ENCODE measurements around the gene LARP1. TPM values are rescaled to one million over a fixed set of nuclear protein-coding genes. Genes with fewer than 3 reads are reported as not detected.
A peak's percentile ranks its signal among the peaks of the same experiment; 100 is the strongest.

LARP1 gene
- total RNA-seq, 2 donors from 2014 or later: 193 to 369 TPM

DNA sequence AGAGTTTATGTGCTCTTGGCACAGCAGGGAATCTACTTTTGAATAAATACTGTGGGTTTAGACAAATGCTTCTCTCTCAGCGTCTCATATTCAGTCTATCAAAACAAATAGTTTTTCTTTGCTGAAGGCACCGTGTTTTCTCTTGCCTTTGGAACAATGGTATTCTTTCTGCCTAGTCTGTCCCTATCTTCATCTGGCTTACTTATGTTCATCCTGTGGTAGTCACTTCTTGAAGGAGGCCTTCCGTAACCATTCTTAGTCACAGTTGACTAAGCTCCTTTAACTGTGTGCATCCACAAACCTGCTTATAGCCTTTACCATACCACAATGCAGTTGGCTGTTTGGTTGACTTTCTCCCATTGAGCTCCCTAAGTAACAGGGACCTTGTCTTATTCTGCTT is 45.9 kb downstream of the LARP1 start:
- Mint-ChIP-seq H3K36me3 (peaks cover 53% of the 10 kb centered on the region), H3K4me3 (no peak overlapping the region), H3K4me1 (ENCODE audit: low read depth in 2 of 2) (peaks cover 0 to 10% of the 10 kb centered on the region in 2 donors), H3K9me3 (no peaks in the 10 kb centered on the region), H3K27ac (no peak overlapping the region), H3K27me3 (no peaks in the 10 kb centered on the region)
- DNase-seq (ENCODE audit: low spot score) (no peak), ATAC-seq (no peak)

GRCh38 chr5:154802050-154802449 is 46.9 kb downstream of the LARP1 start:
- no peaks in the 10 kb centered on the region for H3K27me3 Mint-ChIP-seq
- no peak overlapping the region for H3K4me3 Mint-ChIP-seq
- no peak overlapping the region for H3K27ac Mint-ChIP-seq
- peaks cover 52% of the 10 kb centered on the region for H3K36me3 Mint-ChIP-seq
- DNase-seq (ENCODE audit: low spot score) (no peak), ATAC-seq (no peak)
- no peaks in the 10 kb centered on the region for H3K9me3 Mint-ChIP-seq
- peaks cover 0 to 10% of the 10 kb centered on the region in 2 donors for H3K4me1 Mint-ChIP-seq (ENCODE audit: low read depth in 2 of 2)

- Mint-ChIP-seq H3K36me3 (peaks cover 48% of the 10 kb centered on the region), H3K4me1 (ENCODE audit: low read depth in 2 of 2) (peaks cover 0 to 7% of the 10 kb centered on the region in 2 donors), H3K27me3 (no peaks in the 10 kb centered on the region), H3K9me3 (no peaks in the 10 kb centered on the region), H3K27ac (no peak overlapping the region), H3K4me3 (no peak overlapping the region)
- ATAC-seq (no peak), DNase-seq (ENCODE audit: low spot score) (no peak)
Observed at GRCh38 chr5:154806176-154806575, 51.0 kb downstream of the LARP1 start.

DNA sequence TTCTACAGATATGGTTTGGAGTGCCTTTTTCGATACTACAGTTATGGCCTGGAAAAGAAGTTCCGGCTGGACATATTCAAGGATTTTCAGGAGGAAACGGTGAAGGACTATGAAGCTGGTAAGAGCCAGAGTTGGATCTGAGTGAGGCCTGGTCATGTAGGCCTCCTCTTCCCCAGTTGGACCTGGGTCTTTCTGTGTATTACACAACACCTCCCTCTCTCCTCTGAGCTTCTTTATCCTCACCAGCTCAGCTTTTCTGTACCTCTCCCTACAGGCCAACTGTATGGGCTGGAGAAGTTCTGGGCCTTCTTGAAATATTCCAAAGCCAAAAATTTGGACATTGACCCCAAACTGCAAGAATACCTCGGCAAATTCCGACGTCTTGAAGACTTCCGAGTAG is 56.1 kb downstream of the LARP1 start:
- Mint-ChIP-seq H3K27ac (no peak overlapping the region), H3K36me3 (peaks cover 35% of the 10 kb centered on the region), H3K4me3 (no peak overlapping the region), H3K27me3 (no peaks in the 10 kb centered on the region), H3K4me1 (ENCODE audit: low read depth in 2 of 2) (peaks cover 15 to 25% of the 10 kb centered on the region in 2 donors), H3K9me3 (no peaks in the 10 kb centered on the region)
- DNase-seq (ENCODE audit: low spot score) (no peak), ATAC-seq (no peak)

GRCh38 chr5:154811653-154812465 is 56.7 kb downstream of the LARP1 start:
- Mint-ChIP-seq H3K36me3 (peaks cover 34% of the 10 kb centered on the region), H3K9me3 (no peaks in the 10 kb centered on the region), H3K4me1 (ENCODE audit: low read depth in 2 of 2) (peaks cover 15 to 28% of the 10 kb centered on the region in 2 donors), H3K27ac (no peak overlapping the region), H3K4me3 (no peak overlapping the region), H3K27me3 (no peaks in the 10 kb centered on the region)
- ATAC-seq: peak; percentile 63 to 74
- DNase-seq (ENCODE audit: low spot score): peak; percentile 73

DNA sequence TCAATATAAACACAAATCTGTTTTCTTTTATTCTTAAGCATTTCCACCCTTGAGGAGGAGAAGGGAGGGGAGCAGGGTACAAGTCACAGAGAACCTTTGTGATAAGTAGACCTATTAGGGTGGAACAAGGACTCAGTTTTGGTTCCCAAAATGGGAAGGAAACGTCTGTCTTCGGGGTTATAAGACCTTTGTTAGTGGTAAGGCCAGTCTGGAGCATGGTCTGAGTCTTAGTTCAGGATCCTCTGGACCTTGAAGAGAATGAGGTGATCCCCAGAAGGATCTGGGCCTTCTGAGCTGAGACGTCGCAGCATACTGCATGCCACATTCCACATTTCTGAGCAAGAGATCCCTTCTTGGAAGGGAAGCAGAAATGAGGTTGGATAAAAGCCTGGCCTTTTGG is 58.0 kb downstream of the LARP1 start:
- no peak for ATAC-seq
- DNase-seq (ENCODE audit: low spot score): no peak
- no peaks in the 10 kb centered on the region for H3K27me3 Mint-ChIP-seq
- no peaks in the 10 kb centered on the region for H3K9me3 Mint-ChIP-seq
- H3K27ac Mint-ChIP-seq: peak overlapping the region in 1 of 2 donors; percentile 45
- H3K4me1 Mint-ChIP-seq (ENCODE audit: low read depth in 2 of 2): peaks cover 15 to 28% of the 10 kb centered on the region in 2 donors
- H3K36me3 Mint-ChIP-seq: peaks cover 28% of the 10 kb centered on the region
- no peak overlapping the region for H3K4me3 Mint-ChIP-seq

DNA sequence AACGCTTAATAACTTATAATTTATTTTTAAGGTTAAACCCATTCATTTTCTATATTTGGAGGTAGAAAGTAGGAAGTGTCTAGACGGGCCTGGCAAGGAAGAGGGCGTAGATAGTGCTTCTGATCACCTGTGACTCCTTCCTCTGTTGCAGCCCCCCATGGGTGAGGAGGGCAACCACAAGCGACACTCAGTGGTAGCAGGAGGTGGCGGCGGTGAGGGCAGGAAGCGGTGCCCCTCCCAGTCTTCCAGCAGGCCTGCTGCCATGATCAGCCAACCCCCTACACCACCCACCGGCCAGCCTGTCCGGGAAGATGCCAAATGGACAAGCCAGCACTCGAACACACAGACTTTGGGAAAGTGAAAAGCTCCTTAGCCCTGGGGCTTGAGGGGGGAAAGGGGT is 58.6 kb downstream of the LARP1 start:
- DNase-seq (ENCODE audit: low spot score) (no peak), ATAC-seq (peak; percentile 59 to 61)
- peaks cover 27% of the 10 kb centered on the region for H3K36me3 Mint-ChIP-seq
- peak overlapping the region in 1 of 2 donors; percentile 45 for H3K27ac Mint-ChIP-seq
- H3K4me1 Mint-ChIP-seq (ENCODE audit: low read depth in 2 of 2): peaks cover 18 to 32% of the 10 kb centered on the region in 2 donors
- no peaks in the 10 kb centered on the region for H3K9me3 Mint-ChIP-seq
- no peaks in the 10 kb centered on the region for H3K27me3 Mint-ChIP-seq
- H3K4me3 Mint-ChIP-seq: no peak overlapping the region

GRCh38 chr5:154815025-154815424 is 59.8 kb downstream of the LARP1 start:
- Mint-ChIP-seq H3K4me1 (ENCODE audit: low read depth in 2 of 2) (peaks cover 29 to 44% of the 10 kb centered on the region in 2 donors), H3K36me3 (peaks cover 27% of the 10 kb centered on the region), H3K9me3 (no peaks in the 10 kb centered on the region), H3K4me3 (no peak overlapping the region), H3K27ac (peak overlapping the region; percentile 41 to 74), H3K27me3 (no peaks in the 10 kb centered on the region)
- no peak for DNase-seq (ENCODE audit: low spot score)
- no peak for ATAC-seq

DNA sequence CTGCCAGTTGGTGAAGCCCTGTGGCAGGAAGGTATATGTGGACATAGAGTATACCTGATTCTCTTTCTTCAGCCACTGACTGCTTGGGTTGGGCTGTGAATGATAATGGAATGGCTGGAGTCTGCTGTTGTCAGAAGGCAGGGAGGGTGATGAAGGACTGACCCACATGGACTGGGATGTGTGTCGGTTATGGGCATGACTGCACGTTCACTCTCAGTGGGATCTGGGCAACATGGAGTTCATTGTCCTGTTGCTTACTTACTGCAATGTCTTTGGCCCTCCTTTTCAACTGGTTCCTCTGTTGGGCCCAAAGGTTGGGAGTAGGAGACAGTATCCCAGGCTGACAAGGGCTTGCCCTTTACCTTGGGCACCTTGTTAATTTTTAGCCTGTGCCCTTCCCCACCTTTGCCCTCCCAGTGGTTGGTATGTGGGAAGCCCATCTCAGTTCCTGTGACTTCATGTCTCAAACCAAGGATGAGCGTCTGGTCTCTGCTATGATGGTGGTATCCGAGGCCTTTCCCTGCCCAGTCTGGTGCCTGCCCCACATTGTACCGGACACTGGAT is 60.6 kb downstream of the LARP1 start:
- DNase-seq (ENCODE audit: low spot score): no peak
- Mint-ChIP-seq H3K9me3 (no peaks in the 10 kb centered on the region), H3K4me1 (ENCODE audit: low read depth in 2 of 2) (peaks cover 37 to 50% of the 10 kb centered on the region in 2 donors), H3K27ac (peak overlapping the region; percentile 41 to 74), H3K27me3 (no peaks in the 10 kb centered on the region), H3K4me3 (no peak overlapping the region), H3K36me3 (peaks cover 27% of the 10 kb centered on the region)
- ATAC-seq: no peak

GRCh38 chr5:154816891-154817492 is 61.8 kb downstream of the LARP1 start:
- Mint-ChIP-seq H3K27me3 (no peaks in the 10 kb centered on the region), H3K36me3 (peaks cover 22% of the 10 kb centered on the region), H3K4me1 (ENCODE audit: low read depth in 2 of 2) (peaks cover 39 to 54% of the 10 kb centered on the region in 2 donors), H3K27ac (peak overlapping the region; percentile 16 to 41), H3K4me3 (no peak overlapping the region), H3K9me3 (no peaks in the 10 kb centered on the region)
- DNase-seq (ENCODE audit: low spot score) (no peak), ATAC-seq (no peak)

GRCh38 chr5:154817815-154818214 is 62.6 kb downstream of the LARP1 start:
- Mint-ChIP-seq H3K9me3 (no peaks in the 10 kb centered on the region), H3K4me1 (ENCODE audit: low read depth in 2 of 2) (peaks cover 36 to 49% of the 10 kb centered on the region in 2 donors), H3K27me3 (no peaks in the 10 kb centered on the region), H3K36me3 (peaks cover 19% of the 10 kb centered on the region), H3K4me3 (no peak overlapping the region), H3K27ac (peak overlapping the region; percentile 33 to 41)
- ATAC-seq: no peak
- no peak for DNase-seq (ENCODE audit: low spot score)

GRCh38 chr5:154818471-154819116 is 63.4 kb downstream of the LARP1 start:
- Mint-ChIP-seq H3K4me3 (peak overlapping the region; percentile 26), H3K4me1 (ENCODE audit: low read depth in 2 of 2) (peaks cover 29 to 43% of the 10 kb centered on the region in 2 donors), H3K27me3 (no peaks in the 10 kb centered on the region), H3K36me3 (peaks cover 14% of the 10 kb centered on the region), H3K27ac (peak overlapping the region; percentile 61 to 74), H3K9me3 (no peaks in the 10 kb centered on the region)
- DNase-seq (ENCODE audit: low spot score): no peak
- ATAC-seq: no peak

DNA sequence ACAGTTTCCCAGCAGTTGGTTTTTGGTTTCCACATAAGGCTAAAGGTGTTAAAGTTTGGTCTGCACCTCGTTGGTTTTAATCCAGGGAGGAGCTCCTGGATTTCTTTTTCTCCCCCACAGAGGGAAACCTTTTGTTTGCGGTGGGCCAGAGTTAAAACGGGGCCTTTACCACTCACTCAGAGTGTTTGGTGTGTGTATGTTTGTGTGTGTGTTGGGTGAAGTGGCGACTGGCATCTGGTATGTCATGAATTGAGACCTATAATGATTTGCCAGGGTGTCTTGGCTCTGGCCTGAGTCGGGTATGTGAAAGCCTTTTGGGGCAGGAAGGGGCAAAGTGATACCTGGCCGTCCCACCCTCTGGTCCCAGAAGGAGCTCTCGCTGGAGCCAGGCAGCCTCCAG is 64.4 kb downstream of the LARP1 start:
- H3K36me3 Mint-ChIP-seq: peaks cover 14% of the 10 kb centered on the region
- H3K27ac Mint-ChIP-seq: peak overlapping the region; percentile 61 to 74
- peak; percentile 34 to 55 for ATAC-seq
- peak overlapping the region; percentile 62 for H3K4me3 Mint-ChIP-seq
- peaks cover 29 to 41% of the 10 kb centered on the region in 2 donors for H3K4me1 Mint-ChIP-seq (ENCODE audit: low read depth in 2 of 2)
- no peaks in the 10 kb centered on the region for H3K27me3 Mint-ChIP-seq
- DNase-seq (ENCODE audit: low spot score): no peak
- H3K9me3 Mint-ChIP-seq: no peaks in the 10 kb centered on the region
